ENCODE results near the gene PLAC1. TPM values are rescaled to one million over a fixed set of nuclear protein-coding genes. Genes with fewer than 3 reads are reported as not detected.

PLAC1 gene
- total and polyA plus RNA-seq, 2 experiments from 2014 or later: 0.93 to 2.9 TPM

DNA sequence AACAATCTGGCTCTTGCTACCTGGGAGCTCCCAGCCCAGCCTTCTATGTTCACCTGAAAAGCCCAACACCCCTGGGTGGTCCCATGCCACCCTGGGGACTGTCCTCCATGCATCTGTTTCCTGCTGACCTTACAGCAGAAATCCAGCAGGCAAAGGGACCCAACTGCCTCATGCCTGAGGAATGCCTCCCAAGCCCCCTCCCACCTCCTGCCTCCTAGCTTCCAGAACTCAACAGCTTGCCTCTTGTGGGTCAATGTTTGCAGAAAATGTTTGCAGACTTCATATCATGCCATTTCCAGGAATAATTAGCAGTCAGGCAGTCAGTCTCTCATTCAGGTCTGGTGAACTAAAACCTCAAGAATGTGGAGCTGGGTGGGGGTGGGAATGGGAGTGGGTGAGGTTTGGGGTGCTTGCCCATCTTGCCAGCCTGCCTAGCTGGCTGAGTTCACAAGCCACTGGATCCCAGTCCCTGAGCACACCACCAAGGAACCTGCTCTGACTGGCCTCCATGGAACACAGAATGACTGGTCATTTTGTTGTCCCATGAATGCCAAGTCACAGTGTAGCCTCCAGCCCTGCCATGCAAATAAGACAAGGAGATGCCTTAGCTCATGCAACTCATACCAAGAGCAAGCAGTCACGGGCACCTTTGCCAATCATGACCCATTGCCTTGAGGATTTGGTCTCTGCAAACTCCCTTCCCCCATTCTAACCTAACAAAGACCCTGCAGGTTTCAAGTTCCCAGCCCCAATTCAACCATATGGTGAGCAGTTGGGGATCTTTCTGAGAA is 12.1 kb upstream of the PLAC1 start:
- H3K79me2 ChIP-seq: no peaks in the 10 kb centered on the region
- H3K36me3 ChIP-seq (replicated peaks; ENCODE audit: insufficient read depth, low read depth): no peaks in the 10 kb centered on the region
- H3K4me3 ChIP-seq: no peak overlapping the region
- 77% methylated on average over 1 of the region's 1 CpG for WGBS (ENCODE audit: low lambda C conversion rate, missing lambda C conversion rate)
- peaks cover 3% of the 10 kb centered on the region for H3K4me1 ChIP-seq (ENCODE audit: insufficient read depth)
- no peak overlapping the region for H2AFZ ChIP-seq
- H3K27me3 ChIP-seq: no peaks in the 10 kb centered on the region
- H3K27ac ChIP-seq: peak overlapping the region; percentile 80
- H3K9me3 ChIP-seq (ENCODE audit: low read depth): no peaks in the 10 kb centered on the region
- no peaks in the 10 kb centered on the region for H4K20me1 ChIP-seq (ENCODE audit: insufficient read depth, poor library complexity, severe bottlenecking)
- no peaks in the 10 kb centered on the region for H3K9me2 ChIP-seq (replicated peaks; ENCODE audit: insufficient read depth)
- peak overlapping the region; percentile 49 for H3K4me2 ChIP-seq
- TF ChIP-seq, protein P1, sequence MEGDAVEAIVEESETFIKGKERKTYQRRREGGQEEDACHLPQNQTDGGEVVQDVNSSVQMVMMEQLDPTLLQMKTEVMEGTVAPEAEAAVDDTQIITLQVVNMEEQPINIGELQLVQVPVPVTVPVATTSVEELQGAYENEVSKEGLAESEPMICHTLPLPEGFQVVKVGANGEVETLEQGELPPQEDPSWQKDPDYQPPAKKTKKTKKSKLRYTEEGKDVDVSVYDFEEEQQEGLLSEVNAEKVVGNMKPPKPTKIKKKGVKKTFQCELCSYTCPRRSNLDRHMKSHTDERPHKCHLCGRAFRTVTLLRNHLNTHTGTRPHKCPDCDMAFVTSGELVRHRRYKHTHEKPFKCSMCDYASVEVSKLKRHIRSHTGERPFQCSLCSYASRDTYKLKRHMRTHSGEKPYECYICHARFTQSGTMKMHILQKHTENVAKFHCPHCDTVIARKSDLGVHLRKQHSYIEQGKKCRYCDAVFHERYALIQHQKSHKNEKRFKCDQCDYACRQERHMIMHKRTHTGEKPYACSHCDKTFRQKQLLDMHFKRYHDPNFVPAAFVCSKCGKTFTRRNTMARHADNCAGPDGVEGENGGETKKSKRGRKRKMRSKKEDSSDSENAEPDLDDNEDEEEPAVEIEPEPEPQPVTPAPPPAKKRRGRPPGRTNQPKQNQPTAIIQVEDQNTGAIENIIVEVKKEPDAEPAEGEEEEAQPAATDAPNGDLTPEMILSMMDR (IDR thresholded peaks at IDR 0.05; ENCODE audit: poor library complexity): no peak
- TF ChIP-seq EZH2phosphoT487 (IDR thresholded peaks at IDR 0.05; ENCODE audit: low read depth, severe bottlenecking, unreplicated experiment) (no peak), EZH2 (IDR thresholded peaks at IDR 0.05; ENCODE audit: borderline replicate concordance) (no peak)
- DNase-seq (ENCODE audit: low spot score): peak; percentile 38

DNA sequence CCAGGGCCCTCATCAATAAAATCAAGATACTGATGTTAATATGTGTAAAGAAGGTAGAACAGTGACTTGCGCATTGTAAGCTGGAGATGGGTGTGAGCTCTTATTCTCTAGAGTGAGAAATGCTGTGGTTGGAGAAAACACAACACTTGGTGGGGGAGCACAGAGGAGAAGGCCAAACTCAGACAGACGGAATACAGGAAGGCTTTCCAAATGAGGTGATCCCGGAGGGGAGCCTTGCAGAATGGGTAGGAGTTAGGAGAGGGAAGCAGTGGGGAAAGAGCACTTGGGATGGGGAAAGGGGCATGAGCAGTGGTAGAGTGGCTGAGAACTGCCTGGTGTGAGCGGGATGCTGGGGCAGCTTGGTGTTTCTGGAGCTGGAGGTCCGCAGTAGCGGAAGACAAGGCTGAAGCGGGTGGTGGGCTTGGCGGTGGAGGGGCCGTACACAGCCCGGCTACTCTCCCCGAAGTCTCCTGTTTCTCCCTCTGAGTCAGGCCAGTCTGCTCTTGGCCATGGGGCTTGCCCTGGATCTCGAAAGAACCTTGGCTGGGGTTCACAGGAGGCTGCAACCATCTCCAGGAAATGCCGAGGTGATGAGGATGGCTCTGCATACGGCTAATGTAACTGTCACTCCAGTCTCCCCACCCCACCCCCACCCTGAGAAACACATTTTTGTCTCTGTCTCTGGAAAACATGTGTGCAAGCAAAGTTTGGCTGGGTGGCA is 11.3 kb upstream of the PLAC1 start:
- Histone ChIP-seq H2AFZ (no peak overlapping the region), H3K4me1 (ENCODE audit: insufficient read depth) (peaks cover 3% of the 10 kb centered on the region), H3K4me2 (peak overlapping the region; percentile 49), H3K27ac (peak overlapping the region; percentile 80), H3K9me2 (replicated peaks; ENCODE audit: insufficient read depth) (no peaks in the 10 kb centered on the region), H3K79me2 (no peaks in the 10 kb centered on the region), H4K20me1 (ENCODE audit: insufficient read depth, poor library complexity, severe bottlenecking) (no peaks in the 10 kb centered on the region), H3K36me3 (replicated peaks; ENCODE audit: insufficient read depth, low read depth) (no peaks in the 10 kb centered on the region), H3K27me3 (no peaks in the 10 kb centered on the region), H3K4me3 (no peak overlapping the region), H3K9me3 (ENCODE audit: low read depth) (no peaks in the 10 kb centered on the region)
- peak; percentile 55 for DNase-seq (ENCODE audit: low spot score)
- TF ChIP-seq, protein P1 (IDR thresholded peaks at IDR 0.05; ENCODE audit: poor library complexity): no peak
- TF ChIP-seq EZH2phosphoT487 (IDR thresholded peaks at IDR 0.05; ENCODE audit: low read depth, severe bottlenecking, unreplicated experiment): no peak
- no peak for TF ChIP-seq EZH2 (IDR thresholded peaks at IDR 0.05; ENCODE audit: borderline replicate concordance)
- WGBS (ENCODE audit: low lambda C conversion rate, missing lambda C conversion rate): 68% methylated on average over 14 of the region's 14 CpGs

DNA sequence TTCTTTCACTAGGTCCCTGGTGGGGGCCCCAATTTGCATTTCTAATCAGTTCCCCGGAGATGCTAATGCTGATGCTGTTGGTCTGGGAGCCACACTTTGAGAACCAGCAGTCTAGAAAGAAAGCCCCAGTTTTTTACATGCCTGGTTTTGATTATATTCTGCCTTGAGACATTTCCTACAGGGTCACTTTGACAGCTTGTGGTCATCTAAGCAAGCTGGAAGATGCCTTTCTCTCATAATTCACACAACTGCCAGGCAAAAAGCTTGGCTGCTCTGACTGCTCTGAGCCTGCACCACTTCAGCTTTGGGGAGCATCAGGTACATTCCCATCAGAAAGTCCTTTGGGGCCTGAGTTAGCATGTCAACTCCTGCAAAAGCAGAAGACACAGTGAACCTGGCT is 5.9 kb upstream of the PLAC1 start:
- Histone ChIP-seq H3K9me3 (ENCODE audit: low read depth) (no peaks in the 10 kb centered on the region), H3K4me1 (ENCODE audit: insufficient read depth) (no peaks in the 10 kb centered on the region), H3K36me3 (replicated peaks; ENCODE audit: insufficient read depth, low read depth) (no peaks in the 10 kb centered on the region), H3K79me2 (no peaks in the 10 kb centered on the region), H4K20me1 (ENCODE audit: insufficient read depth, poor library complexity, severe bottlenecking) (no peaks in the 10 kb centered on the region), H2AFZ (no peak overlapping the region), H3K4me2 (no peak overlapping the region), H3K27me3 (no peaks in the 10 kb centered on the region), H3K4me3 (no peak overlapping the region), H3K9me2 (replicated peaks; ENCODE audit: insufficient read depth) (no peaks in the 10 kb centered on the region), H3K27ac (no peak overlapping the region)
- TF ChIP-seq EZH2 (IDR thresholded peaks at IDR 0.05; ENCODE audit: borderline replicate concordance) (no peak), EZH2phosphoT487 (IDR thresholded peaks at IDR 0.05; ENCODE audit: low read depth, severe bottlenecking, unreplicated experiment) (no peak)
- TF ChIP-seq, protein P1 (IDR thresholded peaks at IDR 0.05; ENCODE audit: poor library complexity): no peak
- no peak for DNase-seq (ENCODE audit: low spot score)
- 37% methylated on average over 1 of the region's 1 CpG for WGBS (ENCODE audit: low lambda C conversion rate, missing lambda C conversion rate)
